H1 (cell line): ENCODE measurements around the gene MCC. TPM values are rescaled to one million over a fixed set of nuclear protein-coding genes. Genes with fewer than 3 reads are reported as not detected.

ENCODE experiments used
- CTCF ChIA-PET: fragments of 300-600 bp; sonication (Branson Sonifier 250); formaldehyde crosslinking; loops from one replicate; lab custom pipeline; 2021; ENCODE audit not compliant: partially characterized antibody; lab: Charles Lee
- POLR2A ChIA-PET: fragments of 300-600 bp; sonication (Branson Sonifier 250); formaldehyde crosslinking; loops from one replicate; lab custom pipeline; 2021; ENCODE audit warnings: inconsistent platforms; ENCODE audit not compliant: partially characterized antibody; lab: Charles Lee
- DNase-seq, 2 experiments: peaks; one replicate each; pipeline versions ENCODE4 v3.0.0 to v3.0.0-alpha.2; 2010 to 2022; ENCODE audit warnings: low spot score in 2 of 2, low read depth in 1 of 2, mixed read lengths in 1 of 2
- FAIRE-seq: peaks from 2 replicates; lab custom pipeline; 2011; peaks lifted over from hg19 to GRCh38; lab: Jason Lieb, UNC
- H2AFZ ChIP-seq: 2 replicates; pipeline ENCODE4 v1.8.1; 2012; ENCODE audit warnings: low read length, inconsistent platforms
- H2AK5ac ChIP-seq: 2 replicates; pipeline ENCODE4 v1.6.1; 2013; ENCODE audit warnings: low read depth, low read length
- H2BK120ac ChIP-seq: replicated peaks from 2 replicates; pipeline ENCODE3; 2013; ENCODE audit warnings: low read depth, low read length, inconsistent platforms
- H2BK12ac ChIP-seq: 2 replicates; pipeline ENCODE4 v1.6.1; 2013; ENCODE audit warnings: low read depth, low read length
- H2BK15ac ChIP-seq: 2 replicates; pipeline ENCODE4 v1.6.1; 2013; ENCODE audit warnings: low read length
- H2BK20ac ChIP-seq: 2 replicates; pipeline ENCODE4 v1.6.1; 2013; ENCODE audit warnings: low read length
- H2BK5ac ChIP-seq: 2 replicates; pipeline ENCODE4 v1.6.1; 2013; ENCODE audit warnings: low read depth, low read length
- H3K14ac ChIP-seq: 2 replicates; pipeline ENCODE4 v1.6.1; 2013; ENCODE audit warnings: inconsistent platforms; ENCODE audit not compliant: insufficient read length
- H3K18ac ChIP-seq: 2 replicates; pipeline ENCODE4 v1.6.1; 2013; ENCODE audit warnings: low read length; ENCODE audit errors: extremely low read depth
- H3K23ac ChIP-seq: 2 replicates; pipeline ENCODE4 v1.6.1; 2013; ENCODE audit warnings: inconsistent platforms; ENCODE audit not compliant: insufficient read length
- H3K23me2 ChIP-seq: 2 replicates; pipeline ENCODE4 v1.6.1; 2013; ENCODE audit warnings: low read depth, low read length
- H3K27ac ChIP-seq: 2 replicates; pipeline ENCODE4 v1.6.1; 2011; ENCODE audit warnings: low read depth, low read length, inconsistent platforms
- H3K27me3 ChIP-seq, 4 experiments: replicated peaks in 1 of 4; 1 replicate in 1 of 4; 2 replicates in 3 of 4; pipeline versions ENCODE4 v1.6.1 to v1.8.1; 2011 to 2013; ENCODE audit warnings: low read length in 3 of 4, mild to moderate bottlenecking in 3 of 4, inconsistent platforms in 2 of 4, mixed read lengths in 2 of 4, moderate library complexity in 1 of 4; ENCODE audit not compliant: control insufficient read depth in 3 of 4, insufficient read depth in 3 of 4; ENCODE audit errors: extremely low read depth in 1 of 4
- H3K36me3 ChIP-seq, 4 experiments: 2 replicates each; pipeline versions ENCODE4 v1.6.1 to v1.8.1; 2011 to 2013; ENCODE audit warnings: mild to moderate bottlenecking in 4 of 4, low read length in 3 of 4, moderate library complexity in 2 of 4, control low read depth in 1 of 4, inconsistent platforms in 1 of 4; ENCODE audit not compliant: insufficient read depth in 4 of 4, control insufficient read depth in 2 of 4
- H3K4ac ChIP-seq: replicated peaks from 2 replicates; pipeline ENCODE3; 2013; ENCODE audit warnings: low read length, low read depth, mixed read lengths, inconsistent platforms; ENCODE audit not compliant: insufficient read length
- H3K4me1 ChIP-seq, 4 experiments: replicated peaks in 1 of 4; 1 replicate in 1 of 4; 2 replicates in 3 of 4; pipeline versions ENCODE4 v1.6.1 to v1.8.1; 2011 to 2013; ENCODE audit warnings: low read length in 3 of 4, inconsistent platforms in 2 of 4, mixed read lengths in 1 of 4; ENCODE audit not compliant: insufficient read depth in 4 of 4, control insufficient read depth in 3 of 4
- H3K4me2 ChIP-seq, 2 experiments: 2 replicates each; pipeline versions ENCODE4 v1.6.1 to v1.8.1; 2011 to 2013; ENCODE audit warnings: low read depth in 2 of 2, low read length in 2 of 2, control low read depth in 1 of 2, inconsistent platforms in 1 of 2, mild to moderate bottlenecking in 1 of 2; ENCODE audit not compliant: insufficient read depth in 1 of 2
- H3K4me3 ChIP-seq, 4 experiments: fragments of 200-600, 300-600 bp in 1 of 4; sonication (generic), shearing (Covaris generic), sonication (Bioruptor Twin) in 1 of 4; 2 replicates each; pipeline versions ENCODE4 v1.5.1 to v1.8.1; 2011 to 2016; ENCODE audit warnings: low read length in 4 of 4, low read depth in 3 of 4, control low read depth in 2 of 4, inconsistent platforms in 2 of 4, mild to moderate bottlenecking in 2 of 4, mixed read lengths in 1 of 4, moderate library complexity in 1 of 4; ENCODE audit not compliant: insufficient read depth in 2 of 4; ENCODE audit errors: extremely low read depth in 1 of 4
- H3K56ac ChIP-seq: replicated peaks from 2 replicates; pipeline ENCODE3; 2013; ENCODE audit warnings: low read depth, mild to moderate bottlenecking, mixed read lengths, low read length, inconsistent platforms; ENCODE audit not compliant: insufficient read length
- H3K79me1 ChIP-seq: 2 replicates; pipeline ENCODE4 v1.6.1; 2013; ENCODE audit warnings: low read depth, low read length, control low read depth
- H3K79me2 ChIP-seq, 2 experiments: 2 replicates each; pipeline versions ENCODE4 v1.6.1 to v1.8.1; 2012 to 2013; ENCODE audit warnings: low read length in 2 of 2, mild to moderate bottlenecking in 2 of 2, inconsistent platforms in 1 of 2; ENCODE audit not compliant: insufficient read depth in 2 of 2, control insufficient read depth in 1 of 2
- H3K9ac ChIP-seq, 4 experiments: replicated peaks in 1 of 4; 1 replicate in 1 of 4; 2 replicates in 3 of 4; pipeline versions ENCODE4 v1.6.1 to v1.8.1; 2011 to 2013; ENCODE audit warnings: low read depth in 3 of 4, low read length in 3 of 4, control low read depth in 2 of 4, mild to moderate bottlenecking in 2 of 4, moderate library complexity in 2 of 4, inconsistent platforms in 1 of 4; ENCODE audit errors: extremely low read depth in 1 of 4
- H3K9me3 ChIP-seq, 2 experiments: 2 replicates each; pipeline versions ENCODE4 v1.6.1 to v1.8.1; 2012 to 2013; ENCODE audit warnings: mild to moderate bottlenecking in 2 of 2, moderate library complexity in 2 of 2, control low read depth in 1 of 2, inconsistent platforms in 1 of 2, low read depth in 1 of 2, low read length in 1 of 2, mixed read lengths in 1 of 2; ENCODE audit not compliant: insufficient read depth in 2 of 2
- H4K20me1 ChIP-seq, 2 experiments: replicated peaks in 1 of 2; 2 replicates each; pipeline versions ENCODE3 to v1.8.1; 2011 to 2013; ENCODE audit warnings: inconsistent platforms in 2 of 2, low read length in 2 of 2, mild to moderate bottlenecking in 1 of 2; ENCODE audit not compliant: insufficient read depth in 2 of 2, control insufficient read depth in 1 of 2
- H4K5ac ChIP-seq: 2 replicates; pipeline ENCODE4 v1.6.1; 2013; ENCODE audit warnings: low read length, low read depth, mixed read lengths, inconsistent platforms; ENCODE audit not compliant: insufficient read length
- H4K8ac ChIP-seq: 2 replicates; pipeline ENCODE4 v1.8.0; 2013; ENCODE audit warnings: mild to moderate bottlenecking, moderate library complexity, low read length, inconsistent platforms; ENCODE audit not compliant: insufficient read depth; ENCODE audit errors: extremely low read depth
- H4K91ac ChIP-seq: replicated peaks from 2 replicates; pipeline ENCODE3; 2013; ENCODE audit warnings: low read length, mixed read lengths, inconsistent platforms; ENCODE audit not compliant: insufficient read length
- RNF2 ChIP-seq: fragments of 200-900, 300-1000 bp; sonication (generic); IDR thresholded peaks from 2 replicates; pipeline ENCODE4 v1.7.1; 2016; ENCODE audit warnings: borderline replicate concordance, low read depth, mild to moderate bottlenecking, antibody characterized with exemption, low read length; ENCODE audit not compliant: poor library complexity, severe bottlenecking; ENCODE audit errors: missing control alignments
- ZNF274 ChIP-seq: IDR thresholded peaks from 2 replicates; pipeline ENCODE4 v1.7.0; 2012; ENCODE audit warnings: low read length, borderline replicate concordance; ENCODE audit errors: extremely low read depth
- WGBS, 2 experiments: shearing (Covaris generic) in 1 of 2; methylation state at CpG; one replicate each; pipeline versions ENCODE4 v1.1.6 to v1.1.7; 2013 to 2015; ENCODE audit warnings: low lambda C conversion rate in 2 of 2, mixed read lengths in 2 of 2, inconsistent platforms in 1 of 2, low coverage in 1 of 2, missing lambda C conversion rate in 1 of 2; ENCODE audit not compliant: insufficient replicate concordance in 2 of 2, insufficient coverage in 1 of 2, insufficient read length in 1 of 2; ENCODE audit errors: extremely low coverage in 1 of 2, missing lambda C conversion rate in 1 of 2; 5-methylcytosine and 5-hydroxymethylcytosine counted together
- polyA plus RNA-seq, 7 experiments: library from polyadenylated mRNA; depleted of rRNA in 3 of 7; stranded (reverse) in 5 of 7; unstranded in 2 of 7; fragments of >200 nt in 5 of 7; fragments of 200-250 nt in 2 of 7; gene quantifications; 1 replicate in 5 of 7; 2 replicates in 1 of 7; 4 replicates in 1 of 7; pipeline versions ENCODE4 v1.2.1 to v1.2.3, GENCODE V29; 2011 to 2013; ENCODE audit warnings: missing spikeins in 2 of 7, mixed read lengths in 2 of 7
- total RNA-seq: library from RNA; stranded (reverse); fragmentation: NEBNext Ultra II Directional; extraction: Animal tissue kit (Norgen Biotek cat#: 25700); gene quantifications from 2 replicates; pipeline ENCODE4 v1.2.1, GENCODE V29; 2021
- TF ChIP-seq, protein P1 (sequence below): IDR thresholded peaks from 2 replicates; pipeline ENCODE4 v1.6.1; 2012; ENCODE audit warnings: low read length, inconsistent platforms

The MCC gene
- total and polyA plus RNA-seq, 2 of the 8 experiments (the other 6 are each of a cell fraction or from before 2014, with no cell fraction given) = 2.6 to 18.3 TPM

- no peak for DNase-seq
These were observed 460.8 kb downstream of the MCC start for GRCh38 chr5:113027431-113027830.

More at GRCh38 chr5:113027431-113027830, 460.8 kb downstream of the MCC start:
- no peak overlapping the region for H3K23ac ChIP-seq
- no peak overlapping the region for H3K14ac ChIP-seq
- no peak overlapping the region for H2BK120ac ChIP-seq
- H3K9ac ChIP-seq = no peak overlapping the region
- no peaks in the 10 kb centered on the region for H3K27me3 ChIP-seq
- WGBS, 2 experiments = 92% methylated on average over 5 of the region's 5 CpGs; no CpG with 5 or more reads in 1 of the 2 experiments
- H2AFZ ChIP-seq = no peak overlapping the region
- no peak overlapping the region for H3K4me3 ChIP-seq
- no peak overlapping the region for H4K8ac ChIP-seq
- H4K5ac ChIP-seq = no peak overlapping the region
- no peak overlapping the region for H3K18ac ChIP-seq
- H3K27ac ChIP-seq = no peak overlapping the region
- TF ChIP-seq, protein P1, sequence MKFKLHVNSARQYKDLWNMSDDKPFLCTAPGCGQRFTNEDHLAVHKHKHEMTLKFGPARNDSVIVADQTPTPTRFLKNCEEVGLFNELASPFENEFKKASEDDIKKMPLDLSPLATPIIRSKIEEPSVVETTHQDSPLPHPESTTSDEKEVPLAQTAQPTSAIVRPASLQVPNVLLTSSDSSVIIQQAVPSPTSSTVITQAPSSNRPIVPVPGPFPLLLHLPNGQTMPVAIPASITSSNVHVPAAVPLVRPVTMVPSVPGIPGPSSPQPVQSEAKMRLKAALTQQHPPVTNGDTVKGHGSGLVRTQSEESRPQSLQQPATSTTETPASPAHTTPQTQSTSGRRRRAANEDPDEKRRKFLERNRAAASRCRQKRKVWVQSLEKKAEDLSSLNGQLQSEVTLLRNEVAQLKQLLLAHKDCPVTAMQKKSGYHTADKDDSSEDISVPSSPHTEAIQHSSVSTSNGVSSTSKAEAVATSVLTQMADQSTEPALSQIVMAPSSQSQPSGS = no peak
- no peak for TF ChIP-seq ZNF274
- TF ChIP-seq RNF2 = no peak
- ChIA-PET POLR2A (interaction anchor here (0.7 kb wide), 1 partner anchor 62 kb away, joined by 3 read pairs; no protein-coding TSS in a partner anchor), CTCF (interaction anchor here (0.7 to 2.1 kb wide), 3 partner anchors 27 to 32 kb away, joined by 4 to 11 read pairs (median 5); no protein-coding TSS in a partner anchor)
- H3K79me2 ChIP-seq = no peaks in the 10 kb centered on the region
- no peak overlapping the region for H2BK15ac ChIP-seq
- no peak overlapping the region for H4K91ac ChIP-seq
- no peak overlapping the region for H2BK12ac ChIP-seq
- H3K4me2 ChIP-seq = no peak overlapping the region
- peaks cover 3 to 6% (median 3%) of the 10 kb centered on the region in 4 experiments for H3K4me1 ChIP-seq
- H2BK20ac ChIP-seq = no peak overlapping the region
- H4K20me1 ChIP-seq = no peaks in the 10 kb centered on the region
- H3K79me1 ChIP-seq = peaks cover 3% of the 10 kb centered on the region; the same call in 1 of the 2 replicates
- no peak overlapping the region for H2AK5ac ChIP-seq
- no peak for FAIRE-seq
- H2BK5ac ChIP-seq = no peak overlapping the region
- no peaks in the 10 kb centered on the region for H3K23me2 ChIP-seq
- H3K4ac ChIP-seq = no peak overlapping the region
- no peaks in the 10 kb centered on the region for H3K9me3 ChIP-seq
- no peak overlapping the region for H3K56ac ChIP-seq
- H3K36me3 ChIP-seq = peaks cover 0 to 48% (median 20%) of the 10 kb centered on the region in 4 experiments; a peak in 7 of 8 replicates
